ENCODE results near the gene SBF1. TPM values are rescaled to one million over a fixed set of nuclear protein-coding genes. Genes with fewer than 3 reads are reported as not detected.

SBF1 gene, protein sequence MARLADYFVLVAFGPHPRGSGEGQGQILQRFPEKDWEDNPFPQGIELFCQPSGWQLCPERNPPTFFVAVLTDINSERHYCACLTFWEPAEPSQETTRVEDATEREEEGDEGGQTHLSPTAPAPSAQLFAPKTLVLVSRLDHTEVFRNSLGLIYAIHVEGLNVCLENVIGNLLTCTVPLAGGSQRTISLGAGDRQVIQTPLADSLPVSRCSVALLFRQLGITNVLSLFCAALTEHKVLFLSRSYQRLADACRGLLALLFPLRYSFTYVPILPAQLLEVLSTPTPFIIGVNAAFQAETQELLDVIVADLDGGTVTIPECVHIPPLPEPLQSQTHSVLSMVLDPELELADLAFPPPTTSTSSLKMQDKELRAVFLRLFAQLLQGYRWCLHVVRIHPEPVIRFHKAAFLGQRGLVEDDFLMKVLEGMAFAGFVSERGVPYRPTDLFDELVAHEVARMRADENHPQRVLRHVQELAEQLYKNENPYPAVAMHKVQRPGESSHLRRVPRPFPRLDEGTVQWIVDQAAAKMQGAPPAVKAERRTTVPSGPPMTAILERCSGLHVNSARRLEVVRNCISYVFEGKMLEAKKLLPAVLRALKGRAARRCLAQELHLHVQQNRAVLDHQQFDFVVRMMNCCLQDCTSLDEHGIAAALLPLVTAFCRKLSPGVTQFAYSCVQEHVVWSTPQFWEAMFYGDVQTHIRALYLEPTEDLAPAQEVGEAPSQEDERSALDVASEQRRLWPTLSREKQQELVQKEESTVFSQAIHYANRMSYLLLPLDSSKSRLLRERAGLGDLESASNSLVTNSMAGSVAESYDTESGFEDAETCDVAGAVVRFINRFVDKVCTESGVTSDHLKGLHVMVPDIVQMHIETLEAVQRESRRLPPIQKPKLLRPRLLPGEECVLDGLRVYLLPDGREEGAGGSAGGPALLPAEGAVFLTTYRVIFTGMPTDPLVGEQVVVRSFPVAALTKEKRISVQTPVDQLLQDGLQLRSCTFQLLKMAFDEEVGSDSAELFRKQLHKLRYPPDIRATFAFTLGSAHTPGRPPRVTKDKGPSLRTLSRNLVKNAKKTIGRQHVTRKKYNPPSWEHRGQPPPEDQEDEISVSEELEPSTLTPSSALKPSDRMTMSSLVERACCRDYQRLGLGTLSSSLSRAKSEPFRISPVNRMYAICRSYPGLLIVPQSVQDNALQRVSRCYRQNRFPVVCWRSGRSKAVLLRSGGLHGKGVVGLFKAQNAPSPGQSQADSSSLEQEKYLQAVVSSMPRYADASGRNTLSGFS (N-terminal part only)
- total RNA-seq (10 to 100 TPM; 41.0 to 73.0 (median 49.7) TPM), polyA plus RNA-seq (10 to 100 TPM; 43.2 to 48.6 TPM)
- long read RNA-seq, donor 1, full-length matches to known transcripts = 3 of 67 reads
- long read RNA-seq, donor 1, partial matches to known transcripts = 41 of 67 reads
- long read RNA-seq, donor 1, other reads (novel, unspliced or antisense) = 23 of 67 reads
- long read RNA-seq, donor 2, full-length matches to known transcripts = 6 of 69 reads
- long read RNA-seq, donor 2, partial matches to known transcripts = 43 of 69 reads
- long read RNA-seq, donor 2, other reads (novel, unspliced or antisense) = 20 of 69 reads
- long read RNA-seq, donor 3, partial matches to known transcripts = 44 of 54 reads
- long read RNA-seq, donor 3, other reads (novel, unspliced or antisense) = 9 of 54 reads

DNA sequence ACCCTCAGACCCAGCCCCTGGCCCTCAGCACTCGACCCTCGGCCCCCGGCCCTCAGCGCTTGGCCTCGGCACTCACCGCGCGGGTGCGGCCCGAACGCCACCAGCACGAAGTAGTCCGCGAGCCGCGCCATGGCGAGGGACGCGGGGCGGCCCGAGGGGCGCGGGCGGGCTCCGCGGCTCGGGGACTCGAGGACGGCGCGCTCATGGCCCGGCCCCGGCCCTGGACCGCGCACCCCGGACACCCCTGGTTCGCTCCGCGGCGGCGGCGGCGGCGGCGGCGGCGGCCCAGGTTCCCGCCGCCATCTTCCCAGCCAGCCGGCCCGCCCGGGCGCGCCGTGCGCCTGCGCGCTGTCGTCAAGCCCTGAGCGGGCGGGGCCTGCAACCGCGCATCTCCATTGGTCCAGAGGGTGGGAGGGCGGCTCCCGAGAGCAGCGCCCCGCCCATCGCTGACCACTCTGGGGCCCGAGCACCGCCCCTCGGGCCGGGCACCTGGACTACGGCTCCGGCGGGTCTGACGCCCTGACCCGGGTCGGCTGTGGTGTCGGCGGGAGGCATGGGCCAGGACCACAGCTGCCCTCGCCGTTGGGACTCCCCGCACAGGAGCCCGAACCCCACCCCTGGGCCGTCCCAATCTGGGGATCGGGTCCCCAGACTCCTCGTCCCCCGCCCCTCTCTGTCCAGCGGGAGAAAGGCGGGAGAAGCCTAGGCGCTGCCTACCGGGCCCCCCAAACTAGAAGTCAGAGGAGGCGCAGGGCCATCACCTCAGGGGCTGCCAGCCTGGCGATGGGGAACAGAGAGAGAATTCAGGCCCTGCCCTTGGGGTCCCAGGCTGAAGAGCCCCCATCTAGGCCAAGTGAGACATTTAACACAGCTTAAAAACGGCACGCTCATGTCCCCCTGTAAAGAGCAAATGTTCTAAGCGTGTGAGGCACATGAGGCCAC, at the start of gene SBF1:
Gene SBF1 (minus strand): TSS at position 326 of the 942 bp plus-strand sequence. CDS start 195 bp downstream, at position 131.
- peak within 1 kb of the TSS in 9 of 10 donors; percentile 68 to 90 (median 80) for H3K27ac ChIP-seq
- H3K27me3 ChIP-seq = peaks cover 0 to 16% (median 12%) of the 10 kb centered on the region in 7 donors
- intact Hi-C loops (cut with DNase I) = loop anchor here in 3 of 10 donors (1.0 to 2.0 kb wide), 2 partner anchors 32 kb away; partner anchors contain the start of gene LMF2 (in 3 of the 3)
- DNase-seq (peak; percentile 92 to 94), ATAC-seq (peak; percentile 94 to 99 (median 98))
- WGBS, 2 donors = 1 to 2% methylated on average over 80 to 93 of the region's 97 CpGs
- TF ChIP-seq, protein P1, sequence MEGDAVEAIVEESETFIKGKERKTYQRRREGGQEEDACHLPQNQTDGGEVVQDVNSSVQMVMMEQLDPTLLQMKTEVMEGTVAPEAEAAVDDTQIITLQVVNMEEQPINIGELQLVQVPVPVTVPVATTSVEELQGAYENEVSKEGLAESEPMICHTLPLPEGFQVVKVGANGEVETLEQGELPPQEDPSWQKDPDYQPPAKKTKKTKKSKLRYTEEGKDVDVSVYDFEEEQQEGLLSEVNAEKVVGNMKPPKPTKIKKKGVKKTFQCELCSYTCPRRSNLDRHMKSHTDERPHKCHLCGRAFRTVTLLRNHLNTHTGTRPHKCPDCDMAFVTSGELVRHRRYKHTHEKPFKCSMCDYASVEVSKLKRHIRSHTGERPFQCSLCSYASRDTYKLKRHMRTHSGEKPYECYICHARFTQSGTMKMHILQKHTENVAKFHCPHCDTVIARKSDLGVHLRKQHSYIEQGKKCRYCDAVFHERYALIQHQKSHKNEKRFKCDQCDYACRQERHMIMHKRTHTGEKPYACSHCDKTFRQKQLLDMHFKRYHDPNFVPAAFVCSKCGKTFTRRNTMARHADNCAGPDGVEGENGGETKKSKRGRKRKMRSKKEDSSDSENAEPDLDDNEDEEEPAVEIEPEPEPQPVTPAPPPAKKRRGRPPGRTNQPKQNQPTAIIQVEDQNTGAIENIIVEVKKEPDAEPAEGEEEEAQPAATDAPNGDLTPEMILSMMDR (IDR thresholded peaks at IDR 0.05) = no peak
- peak within 1 kb of the TSS; percentile 72 to 98 (median 84) for H3K4me3 ChIP-seq
- H3K36me3 ChIP-seq = peaks cover 0 to 4% (median 0%) of the 10 kb centered on the region in 9 donors
- no peaks in the 10 kb centered on the region for H3K9me3 ChIP-seq
- peaks cover 29 to 48% (median 46%) of the 10 kb centered on the region in 9 donors for H3K4me1 ChIP-seq

DNA sequence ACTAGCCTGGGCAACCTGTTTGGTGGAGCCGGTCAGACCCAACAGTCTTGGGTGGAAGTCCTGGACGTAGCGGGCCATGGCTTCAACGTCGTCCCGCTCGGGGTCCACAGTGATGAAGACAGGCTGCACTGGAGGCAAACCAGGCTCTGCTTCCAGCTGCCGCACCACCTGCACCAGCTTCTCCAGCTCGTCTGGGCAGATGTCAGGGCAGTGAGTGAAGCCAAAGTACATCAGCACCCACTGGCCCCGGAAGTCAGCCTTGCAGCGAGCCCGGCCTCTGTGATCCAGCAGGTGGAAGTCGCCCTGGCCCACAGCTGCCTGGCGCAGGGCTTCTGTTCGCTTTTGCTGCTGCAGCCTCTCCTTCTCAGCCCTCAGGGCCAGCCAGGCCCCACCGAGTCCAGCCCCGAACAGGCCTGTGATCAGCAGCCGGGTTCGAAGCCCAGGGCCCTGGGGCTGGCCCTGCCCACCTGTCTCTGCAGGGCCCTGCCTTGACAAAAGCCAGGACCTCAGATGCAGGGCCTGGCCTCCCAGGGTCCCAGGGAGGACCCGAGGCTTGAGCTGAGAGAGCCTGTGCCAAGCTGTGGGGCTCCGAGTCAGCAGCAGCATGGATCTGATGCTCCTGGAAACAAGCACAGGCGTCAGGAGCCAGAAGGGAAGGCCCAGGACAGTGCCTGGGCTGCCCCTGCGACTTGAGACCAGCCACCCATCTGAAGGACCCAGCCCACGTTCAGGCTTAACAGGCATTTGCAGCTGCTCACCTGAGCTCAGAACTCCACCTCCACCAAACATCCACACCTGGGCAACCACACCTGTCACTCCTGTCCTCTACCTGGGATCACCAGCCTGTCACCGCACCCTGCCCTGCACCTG, 49.2 kb upstream of the SBF1 start:
- DNase-seq = no peak
- TF ChIP-seq, protein P1 (IDR thresholded peaks at IDR 0.05) = no peak
- Histone ChIP-seq H3K4me3 (peak overlapping the region in 9 of 10 donors; percentile 59 to 86 (median 82)), H3K27me3 (peaks cover 0 to under 1% (median 0%) of the 10 kb centered on the region in 7 donors), H3K4me1 (peaks cover 4 to 45% (median 29%) of the 10 kb centered on the region in 9 donors), H3K9me3 (no peaks in the 10 kb centered on the region), H3K36me3 (peaks cover 0 to 74% (median 38%) of the 10 kb centered on the region in 9 donors), H3K27ac (peak overlapping the region in 5 of 10 donors; percentile 92 to 99 (median 95))
- intact Hi-C loops (cut with DNase I) = loop anchor here in 3 of 10 donors (2.0 to 10.0 kb wide), 3 partner anchors 15 to 279 kb away; partner anchors contain the start of genes NCAPH2 (in 2 of the 3), CHKB (in 1 of the 3) and TUBGCP6 (in 1 of the 3)
- WGBS, 2 donors = 79 to 82% methylated on average over 25 of the region's 25 CpGs
- no peak for ATAC-seq

Data from heart right ventricle (tissue), 16 donors.